HepG2 (cell line): ENCODE measurements around the gene PPP1CA. TPM values are rescaled to one million over a fixed set of nuclear protein-coding genes. Genes with fewer than 3 reads are reported as not detected.
A peak's percentile ranks its signal among the peaks of the same experiment; 100 is the strongest.

Experiments used
- ATAD3A ChIP-seq: sonication (generic); formaldehyde crosslinking; IDR thresholded peaks from 2 replicates; pipeline ENCODE4 v1.4.0; 2020; ENCODE audit warnings: missing genetic modification reagents
- DNMT1 ChIP-seq: sonication (generic); formaldehyde crosslinking; IDR thresholded peaks from 2 replicates; pipeline ENCODE4 v1.5.1; 2020; ENCODE audit warnings: mild to moderate bottlenecking, missing genetic modification reagents
- FOXP1 ChIP-seq, 2 experiments: fragments of 450-650 bp in 1 of 2; IDR thresholded peaks; 2 replicates each; pipeline ENCODE4 v1.6.1; 2017 to 2018; ENCODE audit warnings: antibody characterized with exemption in 1 of 2
- HNF1A ChIP-seq, 2 experiments: sonication (generic) in 1 of 2; formaldehyde crosslinking in 1 of 2; IDR thresholded peaks; 2 replicates each; pipeline versions ENCODE4 v1.4.0 to v1.6.1; 2016 to 2020; ENCODE audit warnings: borderline replicate concordance in 1 of 2, low read depth in 1 of 2, mild to moderate bottlenecking in 1 of 2, missing genetic modification reagents in 1 of 2
- KLF16 ChIP-seq, 2 experiments: sonication (generic) in 1 of 2; formaldehyde crosslinking in 1 of 2; IDR thresholded peaks; 2 replicates each; pipeline versions ENCODE4 v1.6.1 to v1.8.0; 2016 to 2023; ENCODE audit warnings: missing genetic modification reagents in 2 of 2, missing compliant biosample characterization in 1 of 2
- RXRB ChIP-seq: IDR thresholded peaks from 2 replicates; pipeline ENCODE4 v1.6.1; 2016; ENCODE audit warnings: borderline replicate concordance, missing genetic modification reagents, missing compliant biosample characterization
- SALL2 ChIP-seq: sonication (generic); formaldehyde crosslinking; IDR thresholded peaks from 2 replicates; pipeline ENCODE4 v1.8.1; 2023; ENCODE audit warnings: mild to moderate bottlenecking, missing genetic modification reagents, inconsistent platforms
- SOX5 ChIP-seq: IDR thresholded peaks from 2 replicates; pipeline ENCODE4 v1.6.1; 2016; ENCODE audit warnings: borderline replicate concordance
- TAF1 ChIP-seq: sonication (generic); formaldehyde crosslinking; IDR thresholded peaks from 2 replicates; pipeline ENCODE4 v1.4.0; 2020; ENCODE audit warnings: missing genetic modification reagents
- TCF12 ChIP-seq, 2 experiments: fragments of 450-650 bp in 1 of 2; sonication (generic) in 1 of 2; formaldehyde crosslinking in 1 of 2; IDR thresholded peaks; 2 replicates each; pipeline versions ENCODE4 v1.6.1 to v1.8.0; 2017 to 2022; ENCODE audit warnings: antibody characterized with exemption in 1 of 2, mild to moderate bottlenecking in 1 of 2, missing genetic modification reagents in 1 of 2, moderate library complexity in 1 of 2
- ZFX ChIP-seq: sonication (generic); formaldehyde crosslinking; IDR thresholded peaks from 2 replicates; pipeline ENCODE4 v1.4.0; 2020; ENCODE audit warnings: mild to moderate bottlenecking, low read depth, missing genetic modification reagents, moderate library complexity
- ZNF446 ChIP-seq: sonication (generic); formaldehyde crosslinking; IDR thresholded peaks from 2 replicates; pipeline ENCODE4 v1.5.0; 2020; ENCODE audit warnings: mild to moderate bottlenecking, missing genetic modification reagents
- ZNF510 ChIP-seq: sonication (generic); formaldehyde crosslinking; IDR thresholded peaks from 2 replicates; pipeline ENCODE4 v1.4.0; 2020; ENCODE audit warnings: low read depth, mild to moderate bottlenecking, missing genetic modification reagents
- ZNF670 ChIP-seq: sonication (generic); formaldehyde crosslinking; IDR thresholded peaks from 2 replicates; pipeline ENCODE4 v1.8.0; 2022; ENCODE audit warnings: mild to moderate bottlenecking, missing genetic modification reagents, borderline replicate concordance
- ZNF788 ChIP-seq: sonication (generic); formaldehyde crosslinking; IDR thresholded peaks from 2 replicates; pipeline ENCODE4 v1.5.0; 2020; ENCODE audit warnings: mild to moderate bottlenecking, missing genetic modification reagents, borderline replicate concordance
- polyA plus RNA-seq, 8 experiments: library from polyadenylated mRNA; depleted of rRNA in 3 of 8; stranded (reverse) in 7 of 8; unstranded in 1 of 8; fragments of >200 nt; fragmentation: Illumina TruSeq in 4 of 8; extraction: Trizol in 4 of 8; gene quantifications; 2 replicates each; pipeline versions ENCODE4 v1.2.1 to v1.2.3, GENCODE V29; 2011 to 2016; ENCODE audit warnings: low read depth in 4 of 8, missing spikeins in 1 of 8, mixed read lengths in 1 of 8; ENCODE audit not compliant: insufficient read depth in 1 of 8
- total RNA-seq, 5 experiments: library from RNA; depleted of rRNA; stranded (reverse); fragments of >200 nt; fragmentation: Illumina TruSeq; extraction: Trizol; gene quantifications; 2 replicates each; pipeline ENCODE4 v1.2.3, GENCODE V29; 2016; ENCODE audit warnings: low read depth in 1 of 5
- TF ChIP-seq, protein P1 (sequence below): sonication (generic); formaldehyde crosslinking; IDR thresholded peaks from 2 replicates; pipeline ENCODE4 v1.5.0; 2020; ENCODE audit warnings: missing genetic modification reagents
- TF ChIP-seq, protein P2 (sequence below): sonication (generic); formaldehyde crosslinking; IDR thresholded peaks from 2 replicates; pipeline ENCODE4 v1.5.0; 2020; ENCODE audit warnings: missing genetic modification reagents

The PPP1CA gene
- total and polyA plus RNA-seq, 2 of the 13 experiments (the other 11 are each of a cell fraction or from before 2014, with no cell fraction given) = 149 to 170 TPM

DNA sequence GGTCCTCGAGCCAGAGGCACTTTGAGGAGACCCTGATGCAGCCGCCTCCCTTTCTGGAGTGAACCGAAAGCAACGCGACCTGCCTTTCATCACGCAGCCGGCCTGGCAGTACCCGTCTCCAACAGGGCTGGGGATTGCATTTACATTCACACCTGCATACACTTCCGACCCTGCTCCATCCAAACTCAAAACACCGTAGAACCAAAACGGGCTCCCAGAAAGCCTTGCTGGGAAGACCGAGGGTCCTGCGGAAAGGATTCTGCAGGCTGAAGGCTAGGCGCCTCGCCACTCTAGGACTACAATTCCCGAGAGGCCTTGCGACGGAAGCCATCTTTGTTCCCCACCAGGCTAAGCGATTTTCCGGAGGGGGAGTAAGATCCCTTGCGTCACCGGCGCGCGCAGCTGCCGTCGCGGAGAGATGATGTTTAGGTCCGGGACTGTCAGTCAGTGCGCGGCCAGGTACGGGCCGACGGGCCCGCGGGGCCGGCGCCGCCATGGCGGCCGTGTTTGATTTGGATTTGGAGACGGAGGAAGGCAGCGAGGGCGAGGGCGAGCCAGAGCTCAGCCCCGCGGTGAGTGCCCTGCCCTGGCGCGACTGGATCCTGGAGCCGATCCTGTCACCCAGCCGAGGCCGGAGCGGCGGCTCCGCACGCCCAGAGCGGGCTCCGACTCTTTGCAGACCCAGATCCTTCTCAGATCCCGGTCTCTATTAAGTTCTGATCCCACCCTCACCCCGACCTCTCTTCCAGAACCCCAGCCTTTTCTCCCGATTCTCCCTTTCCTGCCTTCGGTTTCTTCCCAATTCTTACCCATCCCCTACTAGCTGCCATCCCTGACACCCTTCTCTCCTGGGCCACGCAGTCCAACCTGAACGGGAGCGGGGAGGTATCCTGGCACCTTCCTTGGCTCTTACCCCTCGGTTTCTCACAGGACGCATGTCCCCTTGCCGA lies 26.7 kb upstream of the PPP1CA start, which contains the start of gene RPS6KB2 (continued):
- TF ChIP-seq ZNF510 (CRISPR knock-in tag) (no peak), ZNF670 (CRISPR knock-in tag) (0 out of 2 replicates have a peak, but pooled peaks have one; percentile 36), SOX5 (CRISPR knock-in tag) (peak; percentile 47; the same call in 1 of the 2 replicates), ZNF788 (CRISPR knock-in tag) (peak; percentile 72), RXRB (CRISPR knock-in tag) (peak; percentile 52; the same call in 1 of the 2 replicates), HNF1A (IDR thresholded peaks at IDR 0.05; ENCODE audit: low read depth) (0 out of 2 replicates have a peak, but pooled peaks have one; percentile 14), HNF1A (CRISPR knock-in tag; IDR thresholded peaks at IDR 0.05; ENCODE audit: borderline replicate concordance) (peak; percentile 70; the same call in 1 of the 2 replicates), SALL2 (CRISPR knock-in tag) (peak; percentile 93), KLF16 (CRISPR knock-in tag; IDR thresholded peaks at IDR 0.05) (peak in 1 of 2 experiments; percentile 68; a peak in 2 of 4 replicates), TAF1 (CRISPR knock-in tag) (peak; percentile 64; the same call in 1 of the 2 replicates), DNMT1 (CRISPR knock-in tag) (no peak), ZFX (CRISPR knock-in tag) (peak; percentile 94), ZNF446 (CRISPR knock-in tag) (0 out of 2 replicates have a peak, but pooled peaks have one; percentile 64), ATAD3A (no peak), FOXP1 (IDR thresholded peaks at IDR 0.05) (no peak), FOXP1 (CRISPR knock-in tag; IDR thresholded peaks at IDR 0.05) (no peak), TCF12 (IDR thresholded peaks at IDR 0.05) (no peak), TCF12 (CRISPR knock-in tag; IDR thresholded peaks at IDR 0.05) (no peak)
- TF ChIP-seq, protein P1, sequence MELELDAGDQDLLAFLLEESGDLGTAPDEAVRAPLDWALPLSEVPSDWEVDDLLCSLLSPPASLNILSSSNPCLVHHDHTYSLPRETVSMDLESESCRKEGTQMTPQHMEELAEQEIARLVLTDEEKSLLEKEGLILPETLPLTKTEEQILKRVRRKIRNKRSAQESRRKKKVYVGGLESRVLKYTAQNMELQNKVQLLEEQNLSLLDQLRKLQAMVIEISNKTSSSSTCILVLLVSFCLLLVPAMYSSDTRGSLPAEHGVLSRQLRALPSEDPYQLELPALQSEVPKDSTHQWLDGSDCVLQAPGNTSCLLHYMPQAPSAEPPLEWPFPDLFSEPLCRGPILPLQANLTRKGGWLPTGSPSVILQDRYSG = peak; percentile 66; the same call in 1 of the 2 replicates
- TF ChIP-seq, protein P2, sequence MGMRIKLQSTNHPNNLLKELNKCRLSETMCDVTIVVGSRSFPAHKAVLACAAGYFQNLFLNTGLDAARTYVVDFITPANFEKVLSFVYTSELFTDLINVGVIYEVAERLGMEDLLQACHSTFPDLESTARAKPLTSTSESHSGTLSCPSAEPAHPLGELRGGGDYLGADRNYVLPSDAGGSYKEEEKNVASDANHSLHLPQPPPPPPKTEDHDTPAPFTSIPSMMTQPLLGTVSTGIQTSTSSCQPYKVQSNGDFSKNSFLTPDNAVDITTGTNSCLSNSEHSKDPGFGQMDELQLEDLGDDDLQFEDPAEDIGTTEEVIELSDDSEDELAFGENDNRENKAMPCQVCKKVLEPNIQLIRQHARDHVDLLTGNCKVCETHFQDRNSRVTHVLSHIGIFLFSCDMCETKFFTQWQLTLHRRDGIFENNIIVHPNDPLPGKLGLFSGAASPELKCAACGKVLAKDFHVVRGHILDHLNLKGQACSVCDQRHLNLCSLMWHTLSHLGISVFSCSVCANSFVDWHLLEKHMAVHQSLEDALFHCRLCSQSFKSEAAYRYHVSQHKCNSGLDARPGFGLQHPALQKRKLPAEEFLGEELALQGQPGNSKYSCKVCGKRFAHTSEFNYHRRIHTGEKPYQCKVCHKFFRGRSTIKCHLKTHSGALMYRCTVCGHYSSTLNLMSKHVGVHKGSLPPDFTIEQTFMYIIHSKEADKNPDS = no peak
